HG02642 (cell line): Measurements from ENCODE around the gene EPHX1.

Experiments
- ATAC-seq: cut with Tn5 transposase; IDR thresholded peaks from one replicate; pipeline ENCODE4 v1.9.1; 2021; ENCODE audit warnings: mild to moderate bottlenecking; ENCODE audit not compliant: unreplicated experiment, poor library complexity

Gene EPHX1

DNA sequence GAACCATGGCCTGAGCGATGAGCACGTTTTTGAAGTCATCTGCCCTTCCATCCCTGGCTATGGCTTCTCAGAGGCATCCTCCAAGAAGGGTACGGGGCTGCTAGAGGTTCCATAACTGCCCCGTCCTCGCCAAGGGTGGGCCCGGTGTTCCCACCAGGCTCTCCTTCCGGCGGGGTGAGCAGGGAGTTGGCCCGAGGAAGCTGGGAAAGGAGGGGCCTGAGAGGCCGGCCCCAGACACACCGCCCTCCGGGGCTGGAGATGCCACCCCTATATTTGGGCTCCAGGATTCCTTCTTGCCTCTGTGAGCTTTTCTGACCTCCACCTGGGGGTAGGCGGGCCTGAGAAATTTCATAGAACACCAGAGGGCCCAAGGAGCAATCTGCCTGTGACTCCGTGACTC is 28.9 kb downstream of the EPHX1 start:
- no peak for ATAC-seq

DNA sequence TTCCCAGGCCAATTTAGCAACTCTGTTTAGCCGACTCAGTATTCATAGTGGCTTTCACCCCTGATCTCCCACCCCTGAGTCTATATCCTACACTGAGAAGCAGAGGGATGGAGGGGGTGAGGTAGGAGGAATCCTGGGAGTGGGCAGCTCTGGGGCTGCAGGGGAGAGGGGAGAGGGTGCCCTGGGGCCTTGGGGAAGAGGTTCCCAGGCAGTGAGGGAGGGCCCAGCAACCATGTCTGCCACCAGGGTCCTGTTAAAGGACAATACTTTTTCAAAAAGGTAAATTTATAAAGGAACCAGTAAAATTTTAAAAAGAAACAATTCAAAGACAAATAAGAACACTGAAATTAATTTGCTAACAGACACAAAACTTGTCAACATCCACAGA is 30.3 kb downstream of the EPHX1 start:
- no peak for ATAC-seq

DNA sequence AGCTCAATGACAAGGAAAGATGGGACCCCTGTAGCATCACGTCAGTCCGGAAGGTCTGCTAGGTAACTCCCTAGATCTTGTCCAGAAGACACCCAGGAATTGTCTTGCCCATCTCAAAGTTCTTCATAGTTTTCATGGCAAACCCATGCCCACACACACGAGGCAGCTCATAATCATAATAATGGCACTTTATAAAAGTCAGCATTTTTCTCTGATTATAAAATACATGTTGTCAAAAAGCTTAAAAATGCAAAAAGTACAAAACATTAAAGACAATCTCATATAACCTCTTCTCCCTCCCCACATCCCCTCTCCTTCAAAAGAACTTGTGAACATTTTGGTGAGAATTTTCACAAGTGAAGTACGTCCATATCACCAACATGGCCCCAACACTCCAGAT is 30.8 kb downstream of the EPHX1 start:
- no peak for ATAC-seq

DNA sequence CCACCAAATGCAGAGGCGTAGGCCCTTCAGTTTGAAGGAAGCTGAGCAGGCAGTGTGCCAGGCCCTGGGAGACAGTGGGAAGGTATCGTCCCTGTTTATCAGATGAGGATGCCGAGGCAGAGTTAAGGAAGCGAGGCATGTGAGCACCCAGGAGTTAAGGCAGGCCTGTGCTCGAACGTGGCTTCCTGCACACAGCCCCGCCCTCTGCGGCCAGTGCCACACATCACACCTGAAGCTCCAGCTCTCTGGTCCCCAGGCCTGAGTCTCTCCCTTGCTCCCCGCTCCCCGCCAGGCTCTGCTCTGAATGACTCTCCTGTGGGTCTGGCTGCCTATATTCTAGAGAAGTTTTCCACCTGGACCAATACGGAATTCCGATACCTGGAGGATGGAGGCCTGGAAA is 32.1 kb downstream of the EPHX1 start:
- ATAC-seq = no peak

DNA sequence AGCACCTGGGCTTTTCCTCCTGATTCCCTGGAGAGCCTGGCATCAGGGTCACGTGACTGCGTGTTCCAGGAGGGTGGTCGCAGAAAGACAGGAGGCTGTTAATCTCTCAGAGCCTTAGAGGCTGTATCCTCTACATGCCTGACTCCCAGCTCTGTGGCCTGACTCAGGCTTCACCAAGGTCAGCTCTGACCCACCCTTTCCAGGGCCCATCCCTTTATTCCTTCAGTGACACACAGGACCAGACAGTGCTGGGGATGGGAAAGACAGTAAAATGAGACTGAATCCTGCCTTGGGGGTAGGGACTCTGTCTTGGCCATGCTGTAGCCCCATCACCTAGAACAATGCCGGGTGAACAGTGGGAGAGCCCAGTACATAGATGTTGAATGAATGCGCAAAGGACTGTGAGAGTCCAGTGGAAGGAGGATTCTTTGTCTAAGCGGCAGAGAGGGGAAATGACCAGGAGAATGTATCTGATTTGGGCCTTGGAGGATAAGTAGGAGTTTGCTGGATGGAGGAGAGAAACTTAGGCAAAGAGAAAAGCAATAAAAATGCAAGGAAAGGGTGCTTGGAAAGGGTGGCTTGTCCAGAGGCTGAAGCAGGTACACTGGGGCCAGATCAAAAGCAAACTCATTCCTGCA is 33.0 kb downstream of the EPHX1 start:
- no peak for ATAC-seq

DNA sequence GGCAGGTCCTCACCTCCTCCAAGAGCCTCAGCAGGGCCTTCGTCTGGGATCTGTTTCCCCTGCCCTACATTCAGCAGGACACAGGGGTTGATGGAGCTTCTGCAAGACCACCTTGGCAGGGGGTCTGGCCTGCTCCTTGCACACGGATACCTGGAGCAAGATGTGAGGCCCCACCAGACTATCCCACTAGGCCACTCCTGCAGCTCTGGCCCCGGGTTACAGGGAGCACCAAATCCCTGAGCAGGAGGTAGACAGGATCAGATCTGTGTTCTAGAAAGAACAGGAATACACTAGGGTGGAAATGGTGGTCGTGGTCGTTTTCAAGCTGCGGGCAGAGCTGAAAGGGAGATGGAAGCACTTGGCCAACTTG is 33.5 kb downstream of the EPHX1 start:
- ATAC-seq = no peak

DNA sequence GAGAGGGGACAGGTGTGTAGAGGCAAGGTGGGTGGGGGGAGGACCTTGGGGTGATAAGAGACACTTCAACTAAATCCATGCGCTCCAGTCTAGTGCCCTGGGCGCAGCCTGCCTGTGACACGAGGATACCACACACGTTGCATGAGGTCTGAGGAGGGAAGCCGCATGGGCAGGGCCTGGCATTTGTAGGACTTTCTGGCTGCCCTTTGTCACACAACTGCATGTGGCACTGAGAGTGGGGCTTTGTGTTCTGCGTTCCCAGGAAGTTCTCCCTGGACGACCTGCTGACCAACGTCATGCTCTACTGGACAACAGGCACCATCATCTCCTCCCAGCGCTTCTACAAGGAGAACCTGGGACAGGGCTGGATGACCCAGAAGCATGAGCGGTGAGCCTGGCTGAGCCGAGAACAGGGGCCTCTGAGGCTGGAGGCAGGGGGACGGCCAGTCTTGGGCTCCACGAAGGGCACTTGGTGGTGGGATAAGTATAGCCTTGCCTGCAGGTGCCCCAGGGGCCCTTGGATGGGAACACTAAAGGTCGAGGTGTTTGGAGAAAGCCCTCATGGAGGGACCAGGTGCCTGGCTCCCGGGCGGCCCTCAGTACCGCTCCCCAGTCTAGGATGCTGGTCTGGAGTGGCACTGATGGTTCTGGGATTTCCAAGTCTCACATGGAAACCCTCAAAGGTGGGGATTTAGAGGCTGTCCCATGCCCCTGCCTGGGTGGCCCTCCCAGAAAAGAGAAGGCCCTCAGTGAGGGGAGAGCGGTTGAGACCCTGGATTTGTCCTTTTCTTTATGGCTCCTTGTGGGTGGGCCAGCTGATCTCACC is 34.5 kb downstream of the EPHX1 start:
- ATAC-seq = no peak

DNA sequence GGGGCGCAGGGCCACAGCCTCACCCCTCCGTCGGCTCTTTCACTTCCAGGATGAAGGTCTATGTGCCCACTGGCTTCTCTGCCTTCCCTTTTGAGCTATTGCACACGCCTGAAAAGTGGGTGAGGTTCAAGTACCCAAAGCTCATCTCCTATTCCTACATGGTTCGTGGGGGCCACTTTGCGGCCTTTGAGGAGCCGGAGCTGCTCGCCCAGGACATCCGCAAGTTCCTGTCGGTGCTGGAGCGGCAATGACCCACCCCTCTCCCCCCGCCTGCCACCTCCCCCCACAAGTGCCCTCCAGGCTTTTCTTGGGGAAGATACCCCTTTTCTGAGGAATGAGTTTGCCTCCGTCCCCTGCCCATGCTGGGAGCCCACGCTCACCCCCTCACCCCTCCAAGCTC is 35.2 kb downstream of the EPHX1 start:
- ATAC-seq = no peak

DNA sequence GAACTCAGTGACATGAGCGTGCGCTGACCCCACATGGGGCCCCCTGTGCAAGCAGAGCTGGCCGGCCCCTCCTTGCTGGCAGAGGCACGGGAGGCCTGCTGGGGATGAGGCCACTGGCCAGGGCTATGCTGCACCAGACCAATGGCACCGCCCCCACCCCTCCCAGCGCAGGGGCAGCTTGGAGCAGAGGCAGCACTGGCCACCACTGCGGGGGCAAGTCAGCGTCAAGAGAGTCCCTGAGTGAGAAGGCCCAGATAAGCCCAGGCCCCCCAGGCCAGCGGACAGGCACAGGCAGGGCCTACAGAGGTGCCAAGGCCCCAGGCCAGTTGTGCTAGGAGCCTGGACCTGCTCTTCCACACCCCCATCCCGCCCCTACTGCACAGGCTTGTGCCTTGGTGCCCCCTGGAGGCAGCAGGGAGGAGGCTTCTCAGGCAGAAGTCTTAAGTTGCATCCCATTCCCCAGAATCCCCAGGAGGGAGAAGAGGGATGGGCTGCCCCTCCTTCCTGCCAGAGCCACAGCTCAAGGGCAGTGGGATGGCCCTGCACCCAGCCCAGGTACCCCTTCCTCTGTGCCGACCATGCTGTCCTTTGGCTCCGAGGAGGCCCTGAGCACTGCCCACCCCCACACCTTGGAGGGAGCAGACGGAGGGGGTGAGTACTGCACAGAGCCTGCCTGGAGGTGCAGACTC is 35.8 kb downstream of the EPHX1 start:
- no peak for ATAC-seq

DNA sequence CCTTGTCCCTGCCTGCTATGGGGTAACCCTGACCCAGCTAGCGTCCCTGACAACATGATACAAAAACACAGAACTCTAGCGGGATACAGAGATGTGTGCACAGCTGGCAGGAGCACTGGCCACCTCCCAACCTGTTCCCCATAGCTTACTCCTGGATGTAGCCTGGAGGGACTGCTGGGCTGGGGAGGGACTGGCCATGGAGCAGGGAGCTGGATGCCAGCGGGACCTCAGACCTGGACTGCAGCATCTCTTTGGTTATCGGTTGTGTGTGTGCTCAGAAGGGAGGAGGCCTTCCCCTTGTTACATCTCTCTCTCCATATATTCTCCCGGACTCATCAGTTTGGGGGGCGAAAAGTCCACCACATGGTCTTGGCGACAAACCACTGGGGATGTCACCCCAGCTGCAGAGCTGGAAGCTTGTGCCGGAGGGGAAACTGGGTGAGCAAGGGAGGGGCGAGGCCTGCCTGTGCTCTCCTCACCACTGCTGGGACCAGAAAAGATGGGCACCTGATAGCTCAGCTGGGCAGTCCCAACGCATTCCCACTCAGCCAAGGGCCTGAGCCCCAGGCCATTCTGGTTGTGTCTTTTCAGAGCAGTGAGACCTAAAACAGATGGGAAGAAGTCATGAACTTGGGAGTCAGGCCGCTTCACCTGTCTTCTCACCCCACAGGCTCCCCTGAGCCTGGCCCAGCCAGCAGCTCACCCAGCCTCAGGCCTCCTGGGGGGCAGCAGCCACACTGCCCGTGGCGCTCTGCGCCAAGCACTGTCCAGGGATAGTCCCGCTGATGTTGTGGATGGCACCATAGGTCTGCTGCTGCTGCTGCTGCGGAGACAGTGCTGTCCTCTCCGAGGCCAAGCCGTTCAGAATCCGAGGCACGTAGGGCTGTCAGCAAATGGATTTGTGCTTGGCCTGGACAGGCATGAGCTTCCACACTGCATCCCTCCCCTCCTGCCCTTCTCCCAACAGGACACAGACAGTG is 36.7 kb downstream of the EPHX1 start:
- ATAC-seq = no peak

DNA sequence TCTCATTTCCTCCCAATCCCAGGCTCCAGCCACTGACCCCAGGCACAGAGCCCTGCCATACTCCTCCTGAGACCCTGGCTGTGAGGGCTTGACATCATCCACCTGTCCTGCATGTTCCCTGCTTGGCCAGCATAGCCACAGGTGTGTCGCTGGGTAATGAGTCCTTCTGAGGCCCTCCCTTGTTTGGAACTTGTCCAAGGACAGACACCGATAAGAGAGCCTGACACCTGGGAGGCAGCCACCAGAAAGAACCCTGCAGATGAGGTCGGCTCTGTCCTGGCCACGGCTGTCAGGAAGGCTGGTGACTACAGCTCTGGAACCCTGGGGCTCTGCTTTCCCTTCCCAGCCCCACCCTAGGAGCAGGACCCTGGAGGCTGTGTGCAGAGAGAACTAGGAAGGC is 37.7 kb downstream of the EPHX1 start:
- ATAC-seq = peak; percentile 1

DNA sequence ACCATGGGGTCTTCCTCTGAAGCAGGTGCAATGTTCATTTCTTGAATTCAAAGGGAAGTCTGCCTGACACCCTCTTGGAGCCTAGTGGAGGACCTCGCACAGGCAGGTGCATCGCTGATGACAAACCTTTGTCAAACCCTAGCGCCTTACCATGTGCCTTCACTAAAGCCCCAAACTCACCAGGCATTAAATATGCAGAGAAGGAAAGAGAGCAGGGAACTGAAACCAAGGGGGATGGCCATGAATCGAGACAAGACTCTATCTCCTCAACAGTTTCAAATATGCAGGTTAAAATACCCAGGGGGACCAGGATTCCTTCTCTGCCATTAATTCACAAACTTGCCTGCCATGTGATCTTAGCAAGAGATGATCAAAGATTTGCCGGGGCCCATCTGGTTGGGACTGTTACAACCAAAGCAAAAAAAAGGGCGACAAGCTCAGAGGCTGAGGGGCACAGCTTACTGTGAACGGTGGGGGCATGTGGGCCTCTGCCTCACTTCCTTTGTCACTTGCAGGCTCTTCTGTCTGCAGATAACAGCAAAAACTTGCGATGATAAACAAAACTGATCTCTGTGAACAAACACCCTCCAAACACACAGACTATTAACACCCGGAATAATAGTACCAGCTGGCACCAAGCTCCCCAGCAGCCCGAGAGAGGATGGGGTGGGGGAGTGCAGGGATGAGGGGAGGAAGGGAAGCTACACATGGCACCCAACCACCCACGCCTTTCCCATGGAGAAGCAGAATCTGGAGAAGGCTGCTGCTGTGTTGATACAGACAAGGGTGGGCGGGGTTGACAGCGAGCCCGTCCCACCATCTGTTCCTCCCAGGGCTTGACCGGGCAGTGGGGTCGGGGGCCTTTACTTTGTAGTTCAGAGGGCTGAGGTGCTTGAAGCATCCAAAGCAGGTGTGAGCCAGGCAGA is 38.4 kb downstream of the EPHX1 start:
- ATAC-seq = peak; percentile 65

DNA sequence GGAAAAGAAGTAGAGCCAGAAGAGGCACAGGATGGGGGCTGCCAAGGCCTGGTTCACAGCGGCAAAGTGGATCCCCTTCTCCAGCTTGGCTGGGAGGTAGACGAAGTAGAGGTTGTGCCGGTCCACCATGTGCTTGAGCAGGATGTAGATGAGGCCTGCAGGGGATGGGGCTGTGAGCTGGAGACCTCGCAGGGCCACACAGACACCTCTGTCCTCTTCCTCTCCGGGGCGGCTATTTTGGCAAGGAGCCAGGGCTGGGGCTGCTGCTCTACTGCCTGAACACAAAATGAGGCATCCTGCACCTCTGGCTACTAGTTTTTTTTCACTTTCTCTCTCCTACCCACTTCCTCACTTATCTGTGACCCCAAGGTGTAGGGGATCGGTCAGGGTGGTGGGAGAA is 40.0 kb downstream of the EPHX1 start:
- ATAC-seq = no peak

DNA sequence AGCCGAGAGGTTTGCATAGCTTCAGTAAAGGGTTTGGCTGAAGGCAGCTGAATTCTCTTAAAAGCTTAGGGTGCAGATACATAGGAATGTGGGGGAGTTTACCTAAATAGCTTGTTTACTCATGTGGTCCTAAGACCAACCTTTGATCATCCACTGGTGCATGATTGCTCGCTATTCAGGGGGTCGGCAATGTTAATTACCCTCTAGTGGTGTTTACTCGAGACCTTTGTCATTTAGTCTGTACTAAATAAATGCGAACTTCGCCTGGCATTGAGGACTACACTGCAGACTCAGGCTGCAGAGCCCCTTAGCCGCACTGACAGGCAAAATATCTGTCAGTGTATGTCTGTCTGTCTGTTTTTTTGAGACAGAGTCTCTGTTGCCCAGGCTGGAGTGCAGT is 40.4 kb downstream of the EPHX1 start:
- ATAC-seq = no peak

DNA sequence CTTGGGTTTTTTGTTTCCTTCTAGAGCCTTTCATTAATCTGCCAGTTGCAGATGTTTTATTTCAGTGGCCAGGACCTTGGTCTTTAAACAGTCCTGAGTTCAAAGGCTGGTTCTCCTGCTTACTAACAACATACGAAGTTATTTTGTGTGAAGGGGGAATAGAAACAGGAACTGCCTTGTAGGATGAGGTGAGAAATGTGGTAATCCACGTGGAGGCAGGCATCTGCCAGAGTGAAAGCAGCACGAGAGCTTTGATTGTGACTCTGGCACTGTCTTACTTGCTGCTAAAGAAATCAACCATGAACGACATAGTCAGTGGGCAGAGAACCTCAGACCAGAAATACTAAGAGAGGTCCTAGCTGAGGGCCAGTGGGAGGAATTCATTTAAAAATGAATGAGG is 41.9 kb downstream of the EPHX1 start:
- peak; percentile 55 for ATAC-seq

DNA sequence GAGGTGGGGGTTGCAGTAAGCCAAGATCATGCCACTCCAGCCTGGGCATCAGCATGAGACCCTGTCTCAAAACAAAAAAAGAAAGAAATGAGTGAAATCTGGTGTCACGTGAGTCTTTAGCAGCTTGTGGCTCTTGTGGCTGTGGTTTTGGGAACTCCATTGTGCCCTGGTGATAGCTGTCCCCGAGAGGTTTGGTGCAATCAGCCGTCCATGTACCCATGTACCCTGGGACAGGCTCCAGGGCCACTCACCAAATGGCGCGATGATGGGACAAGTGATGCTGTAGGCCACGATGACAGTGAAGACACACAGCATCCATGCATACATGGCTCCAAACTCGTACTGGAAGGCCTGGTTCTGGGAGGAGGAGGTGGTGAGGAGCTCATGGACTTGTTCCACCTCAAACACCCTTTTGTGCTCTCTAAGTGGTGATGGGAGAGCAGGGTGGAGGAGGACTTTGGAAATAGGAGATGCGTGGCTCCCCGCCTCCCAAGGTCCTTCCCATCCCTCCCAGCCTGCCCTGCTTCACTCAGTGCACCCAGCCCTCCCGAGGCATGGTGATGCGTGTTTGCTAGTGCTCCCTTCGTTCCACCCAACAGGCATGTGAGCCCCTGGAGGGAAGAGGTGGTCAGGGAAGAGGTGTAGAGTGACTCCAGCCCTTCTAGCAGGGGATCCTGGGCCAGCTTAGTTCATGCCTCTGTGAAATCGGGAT is 42.6 kb downstream of the EPHX1 start:
- ATAC-seq = no peak

DNA sequence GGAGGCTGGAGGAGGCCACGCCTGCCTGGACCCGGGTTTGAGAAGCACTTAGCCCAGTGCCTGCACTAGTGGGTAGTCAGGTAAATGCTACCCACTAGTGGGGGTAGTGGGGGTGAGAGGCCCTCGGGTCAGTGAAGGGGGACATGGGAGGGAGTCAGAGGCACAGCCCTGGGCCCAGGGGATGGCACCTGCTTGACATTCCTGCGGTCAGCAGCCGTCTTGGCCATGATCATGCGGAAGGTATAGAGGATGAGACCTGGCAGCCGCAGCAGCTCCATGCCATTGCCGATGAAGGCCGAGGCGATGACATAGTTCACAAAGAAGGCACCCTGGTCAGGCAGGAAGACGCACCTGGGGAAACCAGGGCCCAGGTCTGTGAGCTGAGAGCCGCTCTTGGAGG is 43.5 kb downstream of the EPHX1 start:
- no peak for ATAC-seq

DNA sequence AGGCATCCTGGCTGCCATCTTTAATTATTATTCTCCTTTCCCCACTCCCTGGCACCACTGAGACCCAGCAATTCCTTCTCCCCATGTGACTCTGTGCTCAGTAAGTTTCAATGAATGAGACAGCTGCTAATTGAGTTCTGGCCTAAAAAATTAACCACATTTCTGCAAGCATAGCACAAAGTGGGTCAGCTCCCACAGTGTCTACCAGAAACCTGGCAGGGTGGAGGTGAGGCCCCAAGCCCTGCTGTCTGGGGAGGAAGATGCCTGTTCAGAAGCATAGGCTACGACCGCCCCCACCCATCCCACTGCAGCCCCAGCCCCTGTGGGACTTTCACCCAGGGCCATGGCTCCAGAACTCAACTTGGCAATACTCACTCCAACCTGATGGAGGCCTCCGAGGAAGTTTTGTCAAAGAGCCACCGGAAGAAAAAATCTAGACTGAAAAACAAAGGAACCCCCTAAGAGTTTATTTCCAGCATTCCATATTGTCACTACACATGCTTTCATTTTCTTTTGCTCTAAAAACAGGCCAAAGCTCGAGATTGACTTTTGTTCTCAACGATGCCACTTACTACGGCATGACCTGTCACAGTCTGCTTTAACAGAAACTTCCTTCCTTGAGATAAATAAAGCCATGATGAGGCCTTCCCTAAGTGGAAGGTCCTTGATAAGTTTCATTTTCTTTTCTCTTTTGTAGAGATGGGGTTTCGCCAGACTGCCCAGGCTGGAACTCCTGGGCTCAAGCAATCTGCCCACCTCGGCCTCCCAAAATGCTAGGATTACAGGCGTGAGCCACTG is 45.8 kb downstream of the EPHX1 start:
- no peak for ATAC-seq
